GM12878 (cell line): ENCODE measurements around the gene CASTOR1. TPM values are rescaled to one million over a fixed set of nuclear protein-coding genes. Genes with fewer than 3 reads are reported as not detected.

ENCODE experiments used
- ATAC-seq: fragments of 200-7000 bp; cut with Tn5 transposase; 3 replicates; pipeline ENCODE4 v1.9.1; 2020; ENCODE audit warnings: mild to moderate bottlenecking, moderate library complexity
- BruUV-seq: library from RNA; stranded (reverse); fragments of 400-500 nt; replicated peaks from 2 replicates; lab custom pipeline; 2021; lab: Mats Ljungman, UMichigan
- CTCF ChIA-PET: fragments of 300-600 bp; sonication (Branson Sonifier 250); formaldehyde crosslinking; extraction: SDS; loops from one replicate; lab custom pipeline; 2021; ENCODE audit warnings: inconsistent platforms; lab: Yijun Ruan, JAX
- POLR2A ChIA-PET: fragments of 350-600 bp; formaldehyde crosslinking; extraction: SDS; loops from one replicate; lab custom pipeline; 2021; ENCODE audit warnings: inconsistent platforms; lab: Charles Lee
- RAD21 ChIA-PET: fragments of 300-600 bp; sonication (Branson Sonifier 250); formaldehyde crosslinking; loops from one replicate; lab custom pipeline; 2023; ENCODE audit warnings: antibody characterized with exemption; ENCODE audit not compliant: unreplicated experiment; lab: Charles Lee
- SMC1A ChIA-PET: fragments of 300-600 bp; sonication (Branson Sonifier 250); formaldehyde crosslinking; loops from one replicate; lab custom pipeline; 2023; ENCODE audit not compliant: unreplicated experiment, uncharacterized antibody; lab: Charles Lee
- DNase-seq: peaks from one replicate; pipeline ENCODE4 v3.0.0-alpha.2; 2011; ENCODE audit warnings: low read depth, low spot score
- FAIRE-seq: peaks from 3 replicates; lab custom pipeline; 2011; peaks lifted over from hg19 to GRCh38; lab: Jason Lieb, UNC
- H2AFZ ChIP-seq: 2 replicates; pipeline ENCODE4 v1.6.0; 2011; ENCODE audit warnings: low read depth, low read length, control low read depth; ENCODE audit not compliant: control insufficient read depth
- H3K27ac ChIP-seq: 2 replicates; pipeline ENCODE4 v1.5.1; 2011; ENCODE audit warnings: control low read depth; ENCODE audit not compliant: control insufficient read depth, insufficient read depth
- H3K27me3 ChIP-seq, 2 experiments: replicated peaks in 1 of 2; 2 replicates each; pipeline versions ENCODE4 v1.6.0 to v1.6.1; 2011; ENCODE audit warnings: low read length in 1 of 2; ENCODE audit not compliant: control insufficient read depth in 2 of 2, insufficient read depth in 2 of 2
- H3K36me3 ChIP-seq, 2 experiments: 2 replicates each; pipeline ENCODE4 v1.5.1; 2011; ENCODE audit warnings: low read length in 1 of 2; ENCODE audit not compliant: control insufficient read depth in 2 of 2, insufficient read depth in 2 of 2
- H3K4me1 ChIP-seq: 2 replicates; pipeline ENCODE4 v1.6.1; 2011; ENCODE audit warnings: mild to moderate bottlenecking, low read length, moderate library complexity, mixed read lengths; ENCODE audit not compliant: control insufficient read depth, insufficient read depth
- H3K4me2 ChIP-seq: 2 replicates; pipeline ENCODE4 v1.6.0; 2011; ENCODE audit warnings: control low read depth; ENCODE audit not compliant: control insufficient read depth, insufficient read depth
- H3K4me3 ChIP-seq: fragments of 200-600 bp; sonication (generic); 2 replicates; pipeline ENCODE4 v1.5.1; 2016
- H3K79me2 ChIP-seq: 2 replicates; pipeline ENCODE4 v1.6.0; 2011; ENCODE audit warnings: low read length; ENCODE audit not compliant: control insufficient read depth, insufficient read depth
- H3K9ac ChIP-seq: 2 replicates; pipeline ENCODE4 v1.8.0; 2011; ENCODE audit warnings: low read length, control low read depth, mixed read lengths; ENCODE audit not compliant: control insufficient read depth, insufficient read depth
- H3K9me3 ChIP-seq: replicated peaks from 3 replicates; pipeline ENCODE4 v1.5.1; 2011; ENCODE audit warnings: mild to moderate bottlenecking, low read length; ENCODE audit not compliant: control insufficient read depth, insufficient read depth
- H4K20me1 ChIP-seq: 2 replicates; pipeline ENCODE4 v1.6.0; 2011; ENCODE audit not compliant: control insufficient read depth, insufficient read depth
- CHD2 ChIP-seq: IDR thresholded peaks from 2 replicates; pipeline ENCODE4 v1.6.1; 2011; ENCODE audit warnings: low read depth, low read length, improper control_type of control experiment, borderline replicate concordance
- CREM ChIP-seq: IDR thresholded peaks from 2 replicates; pipeline ENCODE4 v1.6.1; 2014; ENCODE audit warnings: antibody characterized with exemption, low read depth
- DPF2 ChIP-seq: fragments of 450-650 bp; IDR thresholded peaks from 2 replicates; pipeline ENCODE4 v1.6.1; 2017; ENCODE audit warnings: mild to moderate bottlenecking
- E4F1 ChIP-seq: fragments of 450-650 bp; IDR thresholded peaks from 2 replicates; pipeline ENCODE4 v1.6.1; 2018; ENCODE audit warnings: borderline replicate concordance, mild to moderate bottlenecking; ENCODE audit not compliant: partially characterized antibody
- FOS ChIP-seq: IDR thresholded peaks from 3 replicates; pipeline ENCODE4 v1.6.1; 2011; ENCODE audit warnings: borderline replicate concordance; ENCODE audit not compliant: insufficient read length; ENCODE audit errors: extremely low read depth
- HDGF ChIP-seq: fragments of 450-650 bp; IDR thresholded peaks from 2 replicates; pipeline ENCODE4 v1.6.1; 2016; ENCODE audit warnings: antibody characterized with exemption
- IRF4 ChIP-seq: IDR thresholded peaks from 2 replicates; pipeline ENCODE4 v1.6.1; 2011; ENCODE audit warnings: low read depth, low read length
- MXI1 ChIP-seq: fragments of 150-350 bp; IDR thresholded peaks from 2 replicates; pipeline ENCODE4 v1.6.1; 2011; ENCODE audit warnings: low read depth, mild to moderate bottlenecking, inconsistent platforms, low read length, improper control_type of control experiment
- NFIC ChIP-seq: IDR thresholded peaks from 2 replicates; pipeline ENCODE4 v1.6.1; 2012; ENCODE audit warnings: low read depth, mild to moderate bottlenecking, inconsistent platforms, low read length, moderate library complexity
- TCF3 ChIP-seq: IDR thresholded peaks from 2 replicates; pipeline ENCODE4 v1.6.1; 2012; ENCODE audit warnings: low read depth, mild to moderate bottlenecking, low read length, borderline replicate concordance; ENCODE audit not compliant: insufficient read depth
- ZNF622 ChIP-seq: fragments of 450-650 bp; IDR thresholded peaks from 2 replicates; pipeline ENCODE4 v1.6.1; 2017; ENCODE audit warnings: mild to moderate bottlenecking, inconsistent platforms
- WGBS: methylation state at CpG from one replicate; pipeline ENCODE4 v1.1.6; 2016; ENCODE audit warnings: low lambda C conversion rate; ENCODE audit not compliant: insufficient replicate concordance, insufficient coverage; ENCODE audit errors: missing lambda C conversion rate; 5-methylcytosine and 5-hydroxymethylcytosine counted together
- in situ Hi-C: fragments of 300-500 bp; cut with MboI; formaldehyde crosslinking; loops from 9 replicates; pipeline ENCODE4 v1.14.3; 2018; ENCODE audit warnings: mixed read lengths
- intact Hi-C: fragments of 100-400 bp; cut with micrococcal nuclease; formaldehyde crosslinking; loops from one replicate; pipeline ENCODE4 v1.14.2; 2022; ENCODE audit not compliant: unreplicated experiment
- polyA plus RNA-seq, 11 experiments: library from polyadenylated mRNA; depleted of rRNA in 4 of 11; unstranded in 6 of 11; stranded (reverse) in 5 of 11; fragments of >200 nt; fragmentation: Nextera tagmentation in 4 of 11; fragmentation: Illumina TruSeq in 1 of 11; extraction: Ambion mirVana in 4 of 11; extraction: Trizol in 1 of 11; gene quantifications; 1 replicate in 1 of 11; 2 replicates in 10 of 11; pipeline versions ENCODE4 v1.2.1 to v1.2.3, GENCODE V29; 2011 to 2016; ENCODE audit warnings: inconsistent platforms in 2 of 11, missing spikeins in 2 of 11, low read depth in 1 of 11
- total RNA-seq, 4 experiments: library from RNA; depleted of rRNA in 3 of 4; stranded (reverse); fragments of >200 nt in 3 of 4; fragmentation: Illumina TruSeq in 1 of 4; extraction: Trizol in 1 of 4; gene quantifications; 2 replicates each; pipeline versions ENCODE4 v1.2.1 to v1.2.3, GENCODE V29; 2013 to 2021
- TF ChIP-seq, protein P1 (sequence below): IDR thresholded peaks from 2 replicates; pipeline ENCODE4 v1.6.1; 2011; ENCODE audit warnings: mild to moderate bottlenecking, low read depth, low read length, moderate library complexity; ENCODE audit not compliant: insufficient replicate concordance
- TF ChIP-seq, protein P2 (sequence below): IDR thresholded peaks from 2 replicates; pipeline ENCODE4 v1.6.1; 2012; ENCODE audit warnings: low read depth, low read length, improper control_type of control experiment

CASTOR1 gene
- total and polyA plus RNA-seq, 10 of the 15 experiments (the other 5 are each of a cell fraction or from before 2014, with no cell fraction given): 0.31 to 9.1 (median 3.3) TPM

GRCh38 chr22:30239488-30240405 lies 49.6 kb downstream of the CASTOR1 start:
- ChIA-PET SMC1A (interaction anchor here (0.8 kb wide), 1 partner anchor 120 kb away, joined by 3 read pairs; no protein-coding TSS in a partner anchor), POLR2A (no interaction called here), RAD21 (no interaction called here), CTCF (no interaction called here)
- no peak for ATAC-seq
- Histone ChIP-seq H3K4me1 (no peaks in the 10 kb centered on the region), H3K9ac (no peak overlapping the region), H3K9me3 (no peaks in the 10 kb centered on the region), H3K4me3 (no peak overlapping the region), H3K79me2 (no peaks in the 10 kb centered on the region), H2AFZ (no peak overlapping the region), H3K27me3 (peaks cover 0 to 3% of the 10 kb centered on the region in 2 experiments; a peak in 1 of 4 replicates), H3K27ac (no peak overlapping the region), H3K36me3 (no peaks in the 10 kb centered on the region), H4K20me1 (no peaks in the 10 kb centered on the region), H3K4me2 (no peak overlapping the region)
- no peak for FAIRE-seq
- BruUV-seq: no TSS peak
- no peak for TF ChIP-seq E4F1
- TF ChIP-seq HDGF: no peak
- no peak for TF ChIP-seq FOS
- TF ChIP-seq CHD2: no peak
- TF ChIP-seq, protein P1, sequence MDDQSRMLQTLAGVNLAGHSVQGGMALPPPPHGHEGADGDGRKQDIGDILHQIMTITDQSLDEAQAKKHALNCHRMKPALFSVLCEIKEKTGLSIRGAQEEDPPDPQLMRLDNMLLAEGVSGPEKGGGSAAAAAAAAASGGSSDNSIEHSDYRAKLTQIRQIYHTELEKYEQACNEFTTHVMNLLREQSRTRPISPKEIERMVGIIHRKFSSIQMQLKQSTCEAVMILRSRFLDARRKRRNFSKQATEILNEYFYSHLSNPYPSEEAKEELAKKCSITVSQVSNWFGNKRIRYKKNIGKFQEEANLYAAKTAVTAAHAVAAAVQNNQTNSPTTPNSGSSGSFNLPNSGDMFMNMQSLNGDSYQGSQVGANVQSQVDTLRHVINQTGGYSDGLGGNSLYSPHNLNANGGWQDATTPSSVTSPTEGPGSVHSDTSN: no peak
- no peak for TF ChIP-seq CREM
- TF ChIP-seq IRF4: no peak
- no peak for TF ChIP-seq DPF2
- TF ChIP-seq ZNF622: no peak
- TF ChIP-seq MXI1: no peak
- TF ChIP-seq NFIC: no peak
- no peak for TF ChIP-seq TCF3
- TF ChIP-seq, protein P2, sequence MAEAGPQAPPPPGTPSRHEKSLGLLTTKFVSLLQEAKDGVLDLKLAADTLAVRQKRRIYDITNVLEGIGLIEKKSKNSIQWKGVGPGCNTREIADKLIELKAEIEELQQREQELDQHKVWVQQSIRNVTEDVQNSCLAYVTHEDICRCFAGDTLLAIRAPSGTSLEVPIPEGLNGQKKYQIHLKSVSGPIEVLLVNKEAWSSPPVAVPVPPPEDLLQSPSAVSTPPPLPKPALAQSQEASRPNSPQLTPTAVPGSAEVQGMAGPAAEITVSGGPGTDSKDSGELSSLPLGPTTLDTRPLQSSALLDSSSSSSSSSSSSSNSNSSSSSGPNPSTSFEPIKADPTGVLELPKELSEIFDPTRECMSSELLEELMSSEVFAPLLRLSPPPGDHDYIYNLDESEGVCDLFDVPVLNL: no peak
- no peak for DNase-seq
- intact Hi-C loops (no loop called here), in situ Hi-C loops (no loop called here)
- WGBS: 40% methylated on average over 14 of the region's 17 CpGs
